NT2/D1 (cell line): ENCODE results near the gene CNIH3.

Experiments
- DNase-seq: peaks from one replicate; pipeline ENCODE4 v3.0.0-alpha.2; 2011; ENCODE audit warnings: low read depth, low spot score
- H3K27me3 ChIP-seq: 2 replicates; pipeline ENCODE4 v1.6.0; 2011; ENCODE audit warnings: mild to moderate bottlenecking; ENCODE audit not compliant: insufficient read length, insufficient read depth
- H3K36me3 ChIP-seq: 2 replicates; pipeline ENCODE4 v1.6.1; 2011; ENCODE audit warnings: mild to moderate bottlenecking, low read length, mixed read lengths; ENCODE audit not compliant: insufficient read depth, insufficient read length
- H3K4me1 ChIP-seq: 2 replicates; pipeline ENCODE4 v1.5.1; 2011; ENCODE audit not compliant: insufficient read depth, insufficient read length
- H3K4me3 ChIP-seq: 2 replicates; pipeline ENCODE4 v1.5.1; 2011; ENCODE audit warnings: low read depth; ENCODE audit not compliant: insufficient read length
- H3K9ac ChIP-seq: 2 replicates; pipeline ENCODE4 v1.6.0; 2011; ENCODE audit warnings: low read depth; ENCODE audit not compliant: insufficient read length
- H3K9me3 ChIP-seq: 2 replicates; pipeline ENCODE4 v1.5.1; 2011; ENCODE audit warnings: mild to moderate bottlenecking, low read length; ENCODE audit not compliant: insufficient read depth
- SUZ12 ChIP-seq: IDR thresholded peaks from 2 replicates; pipeline ENCODE4 v1.6.1; 2011; ENCODE audit not compliant: insufficient read length, insufficient read depth; ENCODE audit errors: extremely low read depth
- YY1 ChIP-seq: IDR thresholded peaks from 2 replicates; pipeline ENCODE4 v1.6.1; 2011; ENCODE audit not compliant: insufficient read length, insufficient read depth
- ZNF274 ChIP-seq: IDR thresholded peaks from 2 replicates; pipeline ENCODE4 v1.6.1; 2011; ENCODE audit warnings: mild to moderate bottlenecking, low read depth, low read length

Gene CNIH3

DNA sequence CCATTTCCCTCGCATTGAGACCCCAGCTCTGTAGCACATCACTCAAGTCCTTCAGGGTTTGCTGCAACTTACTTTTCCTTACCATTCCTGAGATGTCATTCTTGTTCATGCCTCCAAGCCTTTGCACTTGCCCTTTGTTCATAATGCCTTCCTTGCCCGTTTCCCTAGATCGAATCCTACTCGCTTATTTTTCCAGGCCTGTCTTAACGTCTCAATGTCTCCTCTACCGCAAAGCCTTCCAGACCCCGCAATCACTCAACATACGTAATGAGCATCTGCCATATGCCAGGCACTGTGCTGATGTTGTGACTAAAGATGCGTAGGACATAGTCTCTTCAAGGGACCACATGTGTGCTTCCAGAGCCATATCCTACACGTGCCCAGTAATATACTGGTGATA lies 31.1 kb upstream of the CNIH3 start:
- Histone ChIP-seq H3K9ac (no peak overlapping the region), H3K4me1 (no peaks in the 10 kb centered on the region), H3K27me3 (no peaks in the 10 kb centered on the region), H3K4me3 (no peak overlapping the region), H3K9me3 (no peaks in the 10 kb centered on the region), H3K36me3 (no peaks in the 10 kb centered on the region)
- DNase-seq, result no peak
- TF ChIP-seq YY1 (no peak), ZNF274 (no peak), SUZ12 (no peak)

DNA sequence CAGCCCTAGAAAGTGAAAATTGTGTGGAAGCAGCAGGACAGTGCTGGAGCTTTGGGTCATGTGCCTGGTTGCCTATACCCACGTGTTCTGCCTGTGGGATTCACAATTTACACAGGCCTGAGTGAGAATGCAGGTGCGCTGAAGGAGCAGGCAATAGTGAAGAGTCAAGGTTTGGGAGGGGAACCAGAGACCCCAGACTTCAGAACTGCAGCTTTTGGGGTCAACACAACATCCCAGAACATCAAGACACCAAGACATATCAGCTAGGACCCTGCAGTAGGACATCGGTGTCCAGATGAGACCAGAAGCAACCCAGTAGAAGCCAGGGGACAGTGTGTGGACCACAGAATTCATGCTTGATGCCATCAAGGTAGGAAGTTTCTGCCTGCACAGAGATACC lies 29.1 kb upstream of the CNIH3 start:
- DNase-seq, result no peak
- no peaks in the 10 kb centered on the region; the same call in 1 of the 2 replicates for H3K9me3 ChIP-seq
- no peaks in the 10 kb centered on the region for H3K4me1 ChIP-seq
- no peak overlapping the region for H3K4me3 ChIP-seq
- no peaks in the 10 kb centered on the region for H3K27me3 ChIP-seq
- TF ChIP-seq SUZ12 (no peak), ZNF274 (no peak), YY1 (no peak)
- no peak overlapping the region for H3K9ac ChIP-seq
- no peaks in the 10 kb centered on the region for H3K36me3 ChIP-seq

- Histone ChIP-seq H3K36me3 (no peaks in the 10 kb centered on the region), H3K4me3 (no peak overlapping the region), H3K9ac (no peak overlapping the region), H3K27me3 (no peaks in the 10 kb centered on the region), H3K9me3 (no peaks in the 10 kb centered on the region; the same call in 1 of the 2 replicates), H3K4me1 (no peaks in the 10 kb centered on the region)
- DNase-seq, result no peak
- TF ChIP-seq ZNF274 (no peak), SUZ12 (no peak), YY1 (no peak)
Measured at GRCh38 chr1:224588515-224588914, 27.6 kb upstream of the CNIH3 start.

DNA sequence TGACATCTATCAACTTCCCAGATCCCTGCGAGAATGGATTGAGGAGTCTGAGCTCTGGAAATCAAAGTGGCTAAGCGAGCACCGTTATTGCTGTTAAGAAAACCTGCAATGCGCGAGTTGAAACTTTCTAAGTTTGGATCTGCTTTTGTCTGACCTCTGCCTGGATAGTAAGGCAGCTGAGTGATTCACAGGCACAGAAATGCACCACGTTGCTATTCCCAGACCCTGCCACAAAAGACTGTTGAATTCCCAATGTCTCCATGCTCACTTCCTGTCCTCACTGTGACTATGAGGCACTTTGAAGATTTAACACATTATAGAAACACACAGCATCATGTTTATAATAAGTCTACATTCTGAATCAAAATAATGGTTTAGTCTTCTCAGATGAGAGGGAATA lies 27.1 kb upstream of the CNIH3 start:
- TF ChIP-seq ZNF274, result no peak
- no peak for TF ChIP-seq SUZ12
- no peak for TF ChIP-seq YY1
- H3K36me3 ChIP-seq, result no peaks in the 10 kb centered on the region
- peak; percentile 48 for DNase-seq
- no peak overlapping the region for H3K4me3 ChIP-seq
- no peaks in the 10 kb centered on the region for H3K27me3 ChIP-seq
- no peaks in the 10 kb centered on the region; the same call in 1 of the 2 replicates for H3K9me3 ChIP-seq
- no peaks in the 10 kb centered on the region for H3K4me1 ChIP-seq
- no peak overlapping the region for H3K9ac ChIP-seq

DNA sequence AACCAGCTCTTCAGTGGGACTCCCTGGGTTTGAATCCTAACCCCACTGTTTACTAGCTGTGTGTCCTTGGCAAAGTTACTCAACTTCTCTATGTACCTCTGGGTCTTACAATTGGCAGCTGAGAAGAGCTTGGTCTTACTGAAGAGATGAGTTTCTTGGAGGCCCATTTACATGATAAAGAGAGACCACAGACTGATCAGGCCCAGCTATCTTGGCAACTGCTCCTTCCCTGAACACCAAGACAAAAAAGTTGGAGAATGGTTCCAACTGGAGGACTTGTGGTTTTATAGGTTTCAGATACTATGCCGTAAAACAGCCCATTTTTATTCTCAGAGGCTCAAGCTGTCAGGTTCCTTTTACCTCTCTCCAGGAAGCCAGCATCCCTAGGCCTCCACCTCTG lies 24.8 kb upstream of the CNIH3 start:
- no peak overlapping the region for H3K4me3 ChIP-seq
- H3K4me1 ChIP-seq, result no peaks in the 10 kb centered on the region
- H3K36me3 ChIP-seq, result no peaks in the 10 kb centered on the region
- TF ChIP-seq SUZ12, result no peak
- no peak overlapping the region for H3K9ac ChIP-seq
- H3K9me3 ChIP-seq, result no peaks in the 10 kb centered on the region; the same call in 1 of the 2 replicates
- DNase-seq, result peak; percentile 43
- H3K27me3 ChIP-seq, result no peaks in the 10 kb centered on the region

- TF ChIP-seq YY1 (no peak), ZNF274 (no peak), SUZ12 (no peak)
- Histone ChIP-seq H3K4me3 (no peak overlapping the region), H3K27me3 (no peaks in the 10 kb centered on the region), H3K9me3 (no peaks in the 10 kb centered on the region; the same call in 1 of the 2 replicates), H3K9ac (no peak overlapping the region), H3K4me1 (no peaks in the 10 kb centered on the region), H3K36me3 (no peaks in the 10 kb centered on the region)
- no peak for DNase-seq
Measured at GRCh38 chr1:224592636-224593582, 23.2 kb upstream of the CNIH3 start.

DNA sequence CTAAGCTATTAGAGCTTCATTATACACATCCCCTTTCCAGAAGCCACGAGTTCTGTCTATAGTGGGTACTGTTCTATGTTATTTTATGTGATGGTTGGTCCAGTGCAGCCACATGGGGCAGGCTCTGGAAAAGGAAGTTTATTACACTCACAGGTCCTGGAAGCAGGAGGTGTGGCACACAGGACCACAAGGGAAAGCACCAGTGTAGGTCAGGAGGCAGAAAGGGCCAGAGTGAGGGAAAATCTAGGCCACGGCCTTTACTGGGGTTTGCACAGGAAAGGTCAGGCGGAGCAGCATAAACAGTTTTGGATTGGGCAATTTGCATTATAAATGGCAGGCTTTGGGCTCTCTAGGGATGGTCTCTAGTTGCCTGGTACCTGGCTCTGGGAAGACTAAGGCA lies 21.8 kb upstream of the CNIH3 start:
- no peak overlapping the region for H3K4me3 ChIP-seq
- H3K9ac ChIP-seq, result no peak overlapping the region
- DNase-seq, result no peak
- TF ChIP-seq YY1 (no peak), ZNF274 (no peak), SUZ12 (no peak)
- H3K4me1 ChIP-seq, result no peaks in the 10 kb centered on the region
- H3K27me3 ChIP-seq, result no peaks in the 10 kb centered on the region
- H3K9me3 ChIP-seq, result no peaks in the 10 kb centered on the region; the same call in 1 of the 2 replicates
- H3K36me3 ChIP-seq, result no peaks in the 10 kb centered on the region

GRCh38 chr1:224594851-224595250 lies 21.3 kb upstream of the CNIH3 start:
- DNase-seq, result no peak
- H3K4me1 ChIP-seq, result no peaks in the 10 kb centered on the region

More at GRCh38 chr1:224594851-224595250, 21.3 kb upstream of the CNIH3 start:
- Histone ChIP-seq H3K4me3 (no peak overlapping the region), H3K9me3 (no peaks in the 10 kb centered on the region; the same call in 1 of the 2 replicates), H3K27me3 (no peaks in the 10 kb centered on the region), H3K9ac (no peak overlapping the region), H3K36me3 (no peaks in the 10 kb centered on the region)
- TF ChIP-seq ZNF274 (no peak), SUZ12 (no peak), YY1 (no peak)
